AG04450 (cell line): Measurements from ENCODE around the gene ITPK1. TPM values are rescaled to one million over a fixed set of nuclear protein-coding genes. Genes with fewer than 3 reads are reported as not detected.

Experiments used
- CTCF ChIA-PET: fragments of 300-600, 350-600 bp; formaldehyde crosslinking; extraction: SDS; loops from one replicate; lab custom pipeline; 2022; ENCODE audit warnings: antibody characterized with exemption, inconsistent platforms; lab: Charles Lee
- POLR2A ChIA-PET: fragments of 350-600 bp; formaldehyde crosslinking; extraction: SDS; loops from one replicate; lab custom pipeline; 2021; ENCODE audit warnings: antibody characterized with exemption, inconsistent platforms; lab: Yijun Ruan, JAX
- DNase-seq: peaks from one replicate; pipeline ENCODE4 v3.0.0-alpha.2; 2011; ENCODE audit warnings: low read depth, low spot score
- H3K27ac ChIP-seq: one replicate; pipeline ENCODE4 v1.5.1; 2012; ENCODE audit warnings: low read depth, low read length, control low read depth
- H3K27me3 ChIP-seq: one replicate; pipeline ENCODE4 v1.6.0; 2012; ENCODE audit warnings: low read length; ENCODE audit not compliant: control insufficient read depth, insufficient read depth
- H3K4me3 ChIP-seq: 2 replicates; pipeline ENCODE4 v1.5.1; 2011; ENCODE audit warnings: mild to moderate bottlenecking, low read depth, low read length, control low read depth
- H3K9me3 ChIP-seq: 2 replicates; pipeline ENCODE4 v1.5.1; 2012; ENCODE audit warnings: low read length; ENCODE audit not compliant: control insufficient read depth, insufficient read depth
- CTCF ChIP-seq: IDR thresholded peaks from 2 replicates; pipeline ENCODE4 v1.5.1; 2011; ENCODE audit warnings: low read depth, low read length, control low read depth, inconsistent platforms
- polyA plus RNA-seq: library from polyadenylated mRNA; depleted of rRNA; stranded (reverse); fragments of >200 nt; gene quantifications from 2 replicates; pipeline ENCODE4 v1.2.3, GENCODE V29; 2011; rRNA removed

ITPK1 gene
- polyA plus RNA-seq, 1 experiment, result 13.6 TPM

GRCh38 chr14:92887157-92887556 is 228.6 kb downstream of the ITPK1 start:
- Histone ChIP-seq H3K9me3 (no peaks in the 10 kb centered on the region), H3K27me3 (peaks cover 2% of the 10 kb centered on the region), H3K4me3 (no peak overlapping the region), H3K27ac (no peak overlapping the region)
- DNase-seq, result no peak
- CTCF ChIA-PET, result no interaction called here
- TF ChIP-seq CTCF, result no peak
- POLR2A ChIA-PET, result no interaction called here

Other genes with a start within 250 kb of the ITPK1 start
- gene CHGA, start 192.8 kb downstream of the ITPK1 start, polyA plus RNA-seq, result not detected in 2 replicates
- 16.7 and 21.0 TPM in 2 replicates for gene MOAP1, start 69.0 kb upstream of the ITPK1 start, polyA plus RNA-seq
- gene LYSET, start 69.4 kb upstream of the ITPK1 start, polyA plus RNA-seq, result 12.2 and 15.6 TPM in 2 replicates
- 7.5 and 8.2 TPM in 2 replicates for gene GON7, start 91.1 kb upstream of the ITPK1 start, polyA plus RNA-seq
- gene UBR7, start 91.3 kb upstream of the ITPK1 start, polyA plus RNA-seq, result 25.4 and 30.7 TPM in 2 replicates
- 22.4 and 24.4 TPM in 2 replicates for gene BTBD7, start 217.1 kb upstream of the ITPK1 start, polyA plus RNA-seq
- gene COX8C, start 231.3 kb upstream of the ITPK1 start, polyA plus RNA-seq, result not detected in 2 replicates